GM21360 (cell line): ENCODE results near the gene STX11.

Source experiments
- ATAC-seq: cut with Tn5 transposase; IDR thresholded peaks from one replicate; pipeline ENCODE4 v1.9.1; 2021; ENCODE audit warnings: mild to moderate bottlenecking, moderate library complexity; ENCODE audit not compliant: unreplicated experiment

Gene STX11

DNA sequence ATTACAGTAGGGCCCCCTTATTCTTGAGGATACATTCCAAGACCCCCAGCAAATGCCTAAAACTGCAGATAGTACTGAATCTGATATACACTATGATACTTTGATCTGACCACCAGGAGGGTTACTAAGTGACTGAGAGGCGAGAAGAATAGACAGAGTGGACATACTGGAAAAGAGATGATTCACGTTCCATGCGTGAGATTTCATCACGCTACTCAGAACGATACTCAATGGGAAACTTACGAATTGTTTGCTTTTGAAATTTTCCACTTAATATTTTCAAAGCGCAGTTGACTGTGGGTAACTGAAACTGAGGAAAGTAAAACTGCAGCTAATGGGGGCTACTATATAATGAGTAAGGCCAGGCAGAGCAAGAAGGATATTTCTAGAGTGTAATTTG, 60.8 kb downstream of the STX11 start:
- ATAC-seq: no peak

DNA sequence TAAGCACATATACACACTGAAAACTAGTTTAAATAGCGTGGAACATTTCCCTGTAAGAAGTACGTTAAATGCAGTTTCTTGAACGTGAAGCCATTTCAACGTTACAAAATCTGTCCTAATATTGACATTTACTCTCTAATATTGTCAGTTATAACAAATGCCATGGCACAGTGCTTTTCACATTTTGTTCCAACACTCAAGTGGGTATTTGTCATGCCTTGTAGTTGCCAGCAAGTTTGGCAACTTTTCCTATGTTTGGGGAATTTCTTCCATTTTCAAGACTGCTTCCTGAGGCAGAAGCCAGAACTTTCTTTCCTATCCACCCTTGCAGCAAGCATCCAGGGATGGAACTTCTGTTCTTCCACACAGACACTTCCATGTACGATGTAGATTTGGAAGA, 63.0 kb downstream of the STX11 start:
- no peak for ATAC-seq

DNA sequence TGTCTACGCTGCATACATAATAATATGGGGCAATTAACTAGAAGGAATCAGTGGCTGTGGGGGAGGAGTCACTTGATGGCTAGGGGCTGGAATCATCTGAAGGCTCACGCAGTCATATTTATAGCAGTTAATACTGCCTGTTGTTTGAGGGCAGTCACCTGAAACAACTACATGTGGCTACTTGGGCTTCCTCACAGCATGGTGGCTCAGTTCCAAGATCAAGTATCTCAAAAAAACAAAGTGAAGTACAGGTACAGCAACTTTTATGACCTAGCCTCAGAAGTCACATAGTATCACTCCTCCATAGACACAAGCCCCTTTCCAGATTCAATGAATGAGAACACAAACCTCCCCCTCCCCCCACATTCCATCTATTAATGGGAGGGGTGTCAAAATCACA, 63.7 kb downstream of the STX11 start:
- no peak for ATAC-seq

DNA sequence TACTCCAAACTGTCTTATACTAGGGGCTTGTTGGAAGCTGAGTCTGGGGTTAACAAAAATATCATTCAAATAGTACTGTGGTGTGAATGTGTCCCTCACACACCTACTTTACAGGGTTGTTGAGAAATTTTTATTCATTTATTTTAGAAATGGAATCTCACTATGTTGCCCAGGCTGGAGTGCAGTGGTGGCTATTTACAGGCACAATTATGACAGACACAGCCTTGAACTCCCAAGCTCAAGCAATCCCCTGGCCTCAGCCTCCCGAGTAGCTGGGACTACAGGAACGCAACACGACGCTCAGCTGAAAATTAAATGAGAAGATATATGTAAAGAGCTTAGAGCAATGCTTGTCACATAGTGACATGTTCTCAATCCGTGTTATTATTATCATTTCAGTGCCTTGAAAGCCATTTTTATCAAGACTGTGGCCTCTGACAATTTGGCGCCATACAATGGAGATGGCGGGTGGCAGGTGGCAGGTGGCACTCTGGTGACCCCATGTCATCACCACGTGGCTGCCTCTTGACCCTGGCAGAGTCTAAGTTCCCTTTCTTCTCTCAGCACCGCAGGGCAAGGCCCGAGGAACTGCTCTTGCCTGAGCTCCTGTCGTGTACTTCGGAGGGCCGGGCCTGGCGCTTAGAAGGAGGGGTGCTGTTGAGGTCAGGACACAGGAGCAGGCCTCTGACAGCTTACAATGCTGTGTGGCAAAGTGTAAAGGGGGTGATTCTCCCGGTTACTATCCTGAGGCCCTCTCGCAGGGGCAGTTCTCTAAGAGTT, 64.5 kb downstream of the STX11 start:
- ATAC-seq: no peak

DNA sequence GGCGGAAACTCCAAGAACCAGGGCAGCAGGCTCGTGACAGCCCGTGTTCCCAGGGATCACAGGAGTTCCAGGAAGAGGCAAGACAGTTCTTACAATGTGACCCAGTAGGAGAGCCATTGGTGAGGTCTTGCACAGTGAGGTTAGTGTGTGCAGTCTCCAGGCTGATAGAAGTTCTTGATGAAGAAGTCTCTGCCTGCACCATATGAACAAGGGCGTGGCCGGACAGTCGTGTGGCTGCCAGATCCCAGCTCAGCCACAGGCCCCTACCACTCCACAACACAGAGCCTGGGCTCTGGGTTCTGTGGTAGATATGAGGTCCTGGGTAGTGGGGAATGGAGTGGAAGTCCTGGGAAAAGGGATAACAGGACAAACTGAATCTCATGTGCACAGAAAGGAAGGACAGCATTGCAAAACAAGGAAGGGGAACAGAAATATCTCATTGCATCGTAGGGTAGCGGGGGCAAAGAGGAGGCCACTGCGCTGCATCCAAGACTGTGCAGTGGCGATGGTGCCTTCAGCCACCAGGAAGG, 65.2 kb downstream of the STX11 start:
- no peak for ATAC-seq

DNA sequence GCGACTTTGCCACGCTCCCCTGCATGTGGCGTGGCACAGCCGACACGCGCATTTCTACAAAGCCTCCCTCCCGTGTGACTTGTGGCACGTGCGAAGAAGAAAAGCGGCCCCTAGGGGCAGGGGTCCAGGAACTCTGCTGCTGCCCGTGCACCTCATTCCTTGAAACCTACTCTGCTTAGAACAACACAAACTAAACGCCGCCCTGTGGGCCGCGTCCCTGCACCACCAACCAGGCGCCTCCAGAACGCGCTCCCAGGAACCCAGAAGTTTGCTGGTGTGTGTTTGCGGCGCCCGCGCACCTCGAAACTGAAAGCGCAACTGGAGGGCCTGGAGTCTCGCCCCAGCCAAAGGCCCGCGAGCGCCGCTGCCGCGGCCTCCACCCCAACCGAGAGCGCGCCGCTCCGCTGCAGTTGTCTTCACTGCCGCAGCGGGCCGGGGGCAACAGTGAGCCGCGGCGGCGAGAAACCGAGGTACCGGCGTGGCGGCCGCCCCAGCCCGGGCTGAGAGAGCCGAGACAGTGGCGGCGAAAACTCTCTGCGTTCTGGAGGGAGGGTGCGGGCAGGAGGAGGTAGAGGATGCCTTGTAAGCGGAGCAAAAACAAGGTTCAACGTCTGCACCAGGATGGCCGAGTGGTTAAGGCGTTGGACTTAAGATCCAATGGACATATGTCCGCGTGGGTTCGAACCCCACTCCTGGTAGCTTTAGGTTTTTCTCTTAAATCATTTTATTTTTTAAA, 65.8 kb downstream of the STX11 start:
- peak; percentile 90 for ATAC-seq

DNA sequence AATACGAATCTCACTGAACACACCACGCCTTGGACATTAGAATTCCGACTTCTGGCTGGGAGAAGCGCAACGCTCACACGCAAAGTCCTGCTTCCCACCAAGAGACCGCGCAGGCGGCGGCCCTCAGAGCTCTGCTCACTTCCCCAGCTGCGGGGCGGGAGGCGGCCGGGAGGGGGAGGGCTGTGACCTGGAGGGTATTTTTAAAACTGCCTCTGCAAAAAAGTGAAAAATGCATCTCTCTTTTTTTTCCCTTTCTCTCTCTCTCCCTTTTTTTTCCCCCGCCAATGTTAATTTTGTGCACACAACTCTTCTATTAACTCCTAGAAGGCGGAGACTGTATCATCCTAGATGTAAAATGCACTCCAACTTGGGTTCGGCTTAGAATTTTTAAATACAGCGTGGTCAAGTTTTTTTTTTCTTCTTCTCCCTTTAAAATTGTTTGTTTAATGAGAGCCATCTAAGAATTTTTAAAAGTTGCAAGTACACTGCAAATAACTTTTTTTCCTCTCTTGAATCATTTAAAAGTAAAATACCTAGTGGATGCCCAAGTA, 66.4 kb downstream of the STX11 start:
- ATAC-seq: peak; percentile 38

DNA sequence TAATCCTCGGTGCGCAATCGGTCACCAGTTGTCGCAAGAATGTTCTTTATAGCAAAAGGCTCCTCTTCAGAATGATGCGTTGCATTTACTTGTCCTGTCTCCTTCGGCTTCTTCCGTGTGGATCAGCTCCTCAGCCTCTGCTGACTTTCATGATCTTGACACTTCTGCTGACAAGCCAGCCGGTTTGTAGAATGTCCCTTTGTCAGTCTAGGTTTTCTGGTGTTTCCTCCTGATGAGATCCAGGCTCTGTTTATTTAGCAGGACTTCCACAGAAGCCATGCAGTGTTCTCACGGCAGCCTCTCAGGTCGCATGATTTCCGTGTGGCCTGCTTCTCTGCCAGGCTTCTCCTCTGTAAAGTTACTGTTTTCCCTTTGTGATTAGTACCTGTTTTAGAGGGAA, 66.9 kb downstream of the STX11 start:
- ATAC-seq: no peak

DNA sequence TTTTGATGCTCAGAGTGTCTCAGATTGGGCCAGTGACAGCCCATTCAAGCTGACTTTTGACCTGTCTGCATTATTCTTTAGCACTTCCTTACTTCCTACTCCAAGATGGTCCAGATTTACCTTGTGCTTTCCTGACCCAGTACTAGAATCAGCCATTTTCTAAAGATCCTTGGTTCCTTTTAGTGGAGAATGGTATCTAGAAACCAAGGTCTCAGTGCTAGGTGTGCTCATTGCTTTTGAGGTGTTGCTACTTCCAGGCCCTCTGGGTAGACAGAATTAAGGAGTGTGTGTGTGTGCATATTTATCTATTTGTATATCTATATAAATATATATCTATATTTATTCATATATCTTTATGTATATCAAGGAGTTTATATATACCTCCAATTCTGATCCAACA, 67.5 kb downstream of the STX11 start:
- no peak for ATAC-seq

DNA sequence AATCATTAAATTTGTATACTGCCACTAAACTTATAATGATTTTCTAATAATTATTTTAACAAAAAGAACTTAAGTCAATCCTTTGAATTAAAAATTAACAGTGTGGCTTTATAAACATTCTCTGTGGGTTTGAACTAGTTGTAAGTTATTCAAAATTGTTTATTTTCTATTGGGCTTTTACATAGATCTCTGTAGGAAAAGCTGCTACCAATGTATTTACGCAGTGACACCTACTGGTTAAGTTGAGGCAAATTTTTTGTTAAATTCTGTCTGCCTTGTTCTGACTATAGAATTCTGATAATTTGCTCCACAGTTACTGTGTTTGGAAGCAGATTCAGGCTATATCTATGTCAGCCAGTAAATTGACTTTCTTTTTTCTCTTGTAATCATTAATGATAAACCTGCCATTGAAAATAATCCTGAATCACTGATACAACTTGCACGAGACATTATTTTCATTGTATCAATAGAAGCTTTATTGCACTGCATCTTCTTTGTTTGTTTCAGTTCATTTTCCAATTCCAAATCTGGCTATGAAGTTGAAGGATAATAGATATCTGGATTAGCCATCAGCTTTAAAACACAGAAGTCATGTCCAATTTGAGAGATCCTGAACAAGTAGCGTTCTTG, 68.9 kb downstream of the STX11 start:
- no peak for ATAC-seq

DNA sequence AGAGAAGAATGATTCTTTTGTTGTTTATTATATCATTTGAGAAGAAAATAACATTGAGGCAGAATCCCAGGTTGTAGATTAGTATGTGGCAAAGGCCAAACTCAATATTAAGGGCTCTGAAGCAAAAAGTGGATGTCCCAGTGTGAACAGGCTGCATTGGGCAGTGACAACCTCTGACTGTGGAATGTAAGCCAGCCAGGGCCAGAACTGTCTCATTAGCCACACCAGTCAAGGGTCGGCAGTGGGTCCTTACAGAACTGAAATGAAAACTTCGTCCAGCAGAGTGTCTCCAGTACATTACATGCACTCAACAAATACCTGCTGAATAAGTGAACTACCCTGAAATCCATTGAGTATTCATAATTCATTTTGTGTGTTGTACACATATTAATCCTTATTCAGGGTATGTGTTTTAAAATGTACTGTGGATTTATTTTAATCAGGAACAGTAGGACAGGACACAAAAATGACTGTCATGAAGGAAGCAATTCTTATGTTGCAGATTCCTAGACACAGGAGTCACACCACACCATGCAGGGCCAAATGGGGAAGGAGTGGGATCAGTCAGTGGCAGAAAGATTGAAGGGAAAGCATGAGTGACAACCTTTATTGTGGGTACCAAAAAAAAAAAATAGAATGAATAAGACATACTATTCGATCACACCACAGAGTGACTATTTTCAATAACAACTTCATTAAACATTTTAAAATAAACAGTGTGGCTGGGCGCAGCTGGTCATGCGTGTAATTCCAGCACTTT, 69.9 kb downstream of the STX11 start:
- no peak for ATAC-seq

DNA sequence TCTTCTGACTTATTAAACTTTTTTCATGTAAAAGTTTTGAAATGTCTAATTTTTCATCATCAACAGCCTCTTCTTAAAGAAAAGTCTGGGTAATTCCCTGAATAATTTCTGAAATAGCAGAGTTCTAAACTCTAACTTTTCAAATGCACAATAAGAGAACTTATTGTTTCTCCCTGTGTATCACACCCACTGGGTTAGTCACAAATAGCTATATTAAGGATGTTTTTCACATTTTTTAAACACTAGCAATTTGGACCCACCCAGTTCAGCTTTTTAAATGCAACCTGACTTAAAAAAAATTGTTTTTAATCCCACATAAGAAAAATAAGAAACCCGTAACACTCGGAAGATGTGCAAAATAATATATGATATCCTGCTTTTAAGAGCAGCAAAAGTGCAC, 73.4 kb downstream of the STX11 start:
- ATAC-seq: no peak

DNA sequence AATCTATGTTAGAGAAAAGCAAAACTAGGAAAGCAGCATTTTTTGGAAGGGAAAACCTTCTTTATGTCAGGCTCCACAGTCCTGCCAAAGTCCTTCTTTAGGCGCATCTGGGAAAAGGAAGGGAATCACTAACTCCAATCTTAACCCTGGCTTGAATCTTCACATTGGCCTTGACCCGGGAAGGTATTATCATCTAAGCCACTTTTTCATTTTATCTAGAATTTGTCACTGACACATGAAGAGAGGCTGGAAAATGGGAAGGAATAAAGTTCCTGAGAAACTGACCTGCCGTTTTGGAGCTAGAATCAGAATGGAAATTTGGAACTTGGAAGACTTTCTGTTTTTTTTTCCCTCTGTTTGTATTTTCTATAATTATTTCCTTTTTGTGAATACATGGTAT, 81.4 kb downstream of the STX11 start:
- ATAC-seq: no peak

DNA sequence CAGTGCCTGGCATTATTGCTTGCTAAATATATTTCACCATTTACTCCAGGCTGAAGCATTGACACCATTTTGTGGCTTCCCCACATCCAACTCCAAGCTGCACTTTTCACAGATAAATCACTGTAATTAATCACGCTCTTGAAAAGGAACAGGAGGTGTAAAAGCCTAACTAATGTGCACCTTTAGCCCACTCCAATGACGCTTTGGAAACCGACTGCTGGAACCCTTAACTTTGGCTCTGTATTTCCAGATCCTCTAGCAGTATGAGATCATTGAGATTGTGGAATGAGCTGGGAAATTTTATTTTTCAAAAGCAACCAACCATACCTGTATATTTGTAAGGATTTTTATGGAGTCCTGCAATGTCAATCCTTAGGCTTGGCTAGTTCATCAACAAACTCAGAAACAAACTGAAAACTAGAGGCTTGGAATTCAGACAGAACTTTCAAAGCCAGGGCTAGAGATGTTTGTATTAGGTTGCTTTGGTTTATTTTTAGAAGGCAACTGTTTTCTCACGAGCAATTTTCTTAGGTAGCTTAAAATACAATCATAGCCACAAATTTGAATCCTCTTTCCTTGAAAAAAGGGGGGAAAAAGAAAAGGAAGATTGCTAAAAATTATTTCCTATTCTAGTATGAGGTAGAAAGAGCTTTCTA, 82.0 kb downstream of the STX11 start:
- no peak for ATAC-seq

DNA sequence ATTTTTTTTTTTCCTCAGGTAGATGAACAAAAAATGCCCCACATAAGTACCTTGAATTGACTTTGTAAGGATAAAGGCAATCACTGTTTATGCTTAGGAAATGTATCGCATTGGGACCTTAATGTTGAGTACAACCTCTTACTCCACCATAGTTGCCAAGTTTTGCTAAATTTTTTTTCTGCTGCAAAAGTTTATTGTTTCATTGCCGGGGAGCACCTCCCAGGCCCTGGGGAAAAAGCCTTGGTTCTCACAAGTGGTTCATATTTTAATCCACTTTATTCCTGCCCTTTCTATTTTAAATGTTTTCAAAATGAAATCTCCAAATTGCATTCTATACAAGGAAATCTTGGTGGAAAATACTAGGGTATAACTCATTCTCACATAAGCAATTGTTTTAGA, 82.5 kb downstream of the STX11 start:
- ATAC-seq: no peak

DNA sequence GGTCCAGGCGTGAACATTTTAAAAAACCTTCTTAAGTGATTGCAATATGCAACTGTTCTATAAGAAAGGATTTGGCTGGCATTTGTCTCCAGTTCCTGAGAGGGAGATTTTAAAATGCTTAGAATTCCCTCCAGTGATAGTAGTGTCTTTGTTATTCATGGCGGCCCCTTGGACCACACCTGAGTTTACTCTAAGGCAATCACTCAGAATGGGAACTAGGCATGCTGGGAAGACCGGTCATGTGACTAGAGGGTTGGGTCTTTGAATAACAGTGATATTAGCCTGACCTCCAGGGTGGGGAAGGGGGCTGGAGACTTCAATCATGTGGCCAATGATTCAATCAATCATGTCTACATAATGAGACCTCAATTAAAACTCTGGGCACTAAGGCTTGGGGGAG, 84.1 kb downstream of the STX11 start:
- ATAC-seq: no peak

DNA sequence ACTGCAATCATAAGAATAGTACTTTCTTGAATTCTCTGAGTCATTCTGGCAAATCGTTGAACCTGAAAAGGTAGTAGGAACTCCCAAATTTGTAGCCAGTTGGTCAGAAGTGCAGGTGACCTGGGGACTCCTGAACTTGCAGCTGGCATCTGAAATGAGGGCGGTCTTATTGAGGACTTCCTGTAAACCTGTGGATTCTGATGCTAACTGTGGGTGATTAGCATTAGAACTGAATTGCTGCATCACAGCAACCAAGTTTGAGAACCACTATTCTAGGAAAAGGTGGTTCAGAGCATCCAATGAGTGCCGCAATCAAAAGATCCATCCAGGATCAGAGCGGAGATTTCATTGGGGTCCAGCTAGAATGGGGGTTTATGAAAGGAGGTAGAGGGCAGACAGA, 84.6 kb downstream of the STX11 start:
- ATAC-seq: no peak
